Measurements from ENCODE around the gene LACC1.

DNA sequence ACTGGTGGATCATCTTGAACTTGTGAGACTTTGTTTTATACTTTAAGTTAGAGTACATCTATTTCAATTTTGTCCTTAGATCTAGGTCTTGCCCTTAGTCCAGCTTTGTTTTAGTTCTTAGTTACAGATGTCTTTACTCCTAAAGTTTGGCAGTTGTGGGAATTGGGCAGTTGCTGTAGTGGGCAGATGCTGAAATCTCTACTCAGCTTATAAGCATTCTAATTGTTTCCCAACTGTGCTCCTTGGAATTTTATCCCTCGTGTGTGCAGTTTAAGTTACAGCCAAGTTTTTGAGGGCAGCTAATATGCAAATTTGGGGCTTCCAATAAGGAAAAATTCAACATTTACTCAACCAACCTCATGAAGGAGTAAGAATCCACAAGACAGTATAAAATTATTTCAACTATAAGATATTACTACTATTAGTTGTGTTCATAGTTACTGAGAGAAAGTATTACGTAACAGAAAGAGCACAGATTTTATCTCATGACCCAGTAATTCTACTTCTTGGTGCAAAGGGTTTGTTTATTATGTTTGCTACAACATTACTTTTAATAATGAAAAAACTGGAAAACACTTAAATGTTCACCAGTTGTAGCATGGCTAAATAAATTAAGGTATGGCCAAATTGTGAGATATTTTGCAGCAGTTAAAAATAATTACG, 33.1 kb upstream of the LACC1 start:
- TF ChIP-seq POLR2A (IDR thresholded peaks at IDR 0.05; ENCODE audit: control extremely low read depth in 1 of 2, low read depth in 2 of 2, low read length in 2 of 2): no peak
- TF ChIP-seq, protein P1, sequence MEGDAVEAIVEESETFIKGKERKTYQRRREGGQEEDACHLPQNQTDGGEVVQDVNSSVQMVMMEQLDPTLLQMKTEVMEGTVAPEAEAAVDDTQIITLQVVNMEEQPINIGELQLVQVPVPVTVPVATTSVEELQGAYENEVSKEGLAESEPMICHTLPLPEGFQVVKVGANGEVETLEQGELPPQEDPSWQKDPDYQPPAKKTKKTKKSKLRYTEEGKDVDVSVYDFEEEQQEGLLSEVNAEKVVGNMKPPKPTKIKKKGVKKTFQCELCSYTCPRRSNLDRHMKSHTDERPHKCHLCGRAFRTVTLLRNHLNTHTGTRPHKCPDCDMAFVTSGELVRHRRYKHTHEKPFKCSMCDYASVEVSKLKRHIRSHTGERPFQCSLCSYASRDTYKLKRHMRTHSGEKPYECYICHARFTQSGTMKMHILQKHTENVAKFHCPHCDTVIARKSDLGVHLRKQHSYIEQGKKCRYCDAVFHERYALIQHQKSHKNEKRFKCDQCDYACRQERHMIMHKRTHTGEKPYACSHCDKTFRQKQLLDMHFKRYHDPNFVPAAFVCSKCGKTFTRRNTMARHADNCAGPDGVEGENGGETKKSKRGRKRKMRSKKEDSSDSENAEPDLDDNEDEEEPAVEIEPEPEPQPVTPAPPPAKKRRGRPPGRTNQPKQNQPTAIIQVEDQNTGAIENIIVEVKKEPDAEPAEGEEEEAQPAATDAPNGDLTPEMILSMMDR (IDR thresholded peaks at IDR 0.05; ENCODE audit: control extremely low read depth in 1 of 3, insufficient read depth in 1 of 3, low read depth in 1 of 3, low read length in 3 of 3): no peak
